ENCODE data around the gene FBLN1. TPM values are rescaled to one million over a fixed set of nuclear protein-coding genes. Genes with fewer than 3 reads are reported as not detected.

FBLN1 gene
- total RNA-seq, 2 donors from 2014 or later = 0.32 to 0.65 TPM

GRCh38 chr22:45469281-45470073 lies 33.2 kb upstream of the FBLN1 start:
- Mint-ChIP-seq H3K4me1 (no peaks in the 10 kb centered on the region), H3K36me3 (ENCODE audit: low read depth) (no peaks in the 10 kb centered on the region), H3K27me3 (peaks cover 4% of the 10 kb centered on the region), H3K9me3 (no peaks in the 10 kb centered on the region), H3K4me3 (no peak overlapping the region), H3K27ac (no peak overlapping the region)
- no peak for ATAC-seq (replicated peaks)

GRCh38 chr22:45470871-45471270 lies 31.8 kb upstream of the FBLN1 start:
- H3K36me3 Mint-ChIP-seq (ENCODE audit: low read depth) = no peaks in the 10 kb centered on the region
- peaks cover 9% of the 10 kb centered on the region for H3K27me3 Mint-ChIP-seq
- H3K4me3 Mint-ChIP-seq = no peak overlapping the region
- no peak for ATAC-seq (replicated peaks)
- H3K9me3 Mint-ChIP-seq = no peaks in the 10 kb centered on the region
- H3K4me1 Mint-ChIP-seq = no peaks in the 10 kb centered on the region
- no peak overlapping the region for H3K27ac Mint-ChIP-seq

DNA sequence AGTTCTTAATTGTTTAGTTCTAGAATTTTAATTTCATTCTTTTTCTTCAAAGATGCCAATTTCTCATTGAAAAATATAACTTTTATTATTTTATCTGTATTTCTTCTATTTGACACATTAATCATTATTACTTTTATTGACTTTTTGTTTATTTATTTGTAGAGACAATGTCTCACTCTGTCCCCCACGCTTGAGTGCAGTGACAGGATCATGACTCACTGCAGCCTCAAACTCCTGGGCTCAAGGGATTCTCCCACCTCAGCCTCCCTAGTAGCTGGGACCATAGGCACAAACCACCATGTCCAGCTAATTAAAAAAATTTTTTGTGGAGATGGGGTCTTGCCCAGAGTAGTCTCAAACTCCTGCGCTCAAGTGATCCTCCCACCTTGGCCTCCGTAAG lies 30.3 kb upstream of the FBLN1 start:
- Mint-ChIP-seq H3K27me3 (peaks cover 13% of the 10 kb centered on the region), H3K9me3 (no peaks in the 10 kb centered on the region), H3K36me3 (ENCODE audit: low read depth) (no peaks in the 10 kb centered on the region), H3K4me3 (no peak overlapping the region), H3K27ac (no peak overlapping the region), H3K4me1 (no peaks in the 10 kb centered on the region)
- ATAC-seq (replicated peaks) = no peak

DNA sequence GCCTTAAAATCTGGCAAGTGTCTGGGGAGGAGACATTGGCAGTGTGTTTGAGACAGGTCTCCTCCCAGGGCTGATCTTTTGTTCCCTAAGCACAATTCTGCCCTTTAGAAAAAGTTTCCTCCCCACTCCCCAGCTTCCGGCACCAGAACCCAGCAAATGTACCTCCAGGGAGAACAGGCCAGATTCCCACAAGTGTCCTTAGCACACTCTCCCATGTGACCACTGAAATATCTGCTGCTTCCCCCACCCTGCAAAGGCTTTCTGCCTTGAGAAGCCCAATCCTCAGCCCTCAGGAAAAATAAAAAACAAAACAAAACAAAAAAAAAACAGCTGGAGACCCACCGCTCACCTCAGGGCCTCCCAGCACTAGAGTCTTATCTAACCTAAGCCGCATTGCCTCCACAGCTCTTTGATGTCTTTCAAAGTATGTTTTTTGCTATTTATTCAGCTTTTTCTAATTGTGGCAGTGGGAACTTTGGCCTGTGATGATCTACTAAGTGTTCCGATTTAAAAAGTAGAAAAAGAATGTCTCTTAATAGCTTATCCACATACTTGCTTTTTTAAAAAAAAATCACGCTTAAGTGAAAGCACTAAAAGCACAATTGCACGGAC lies 29.0 kb upstream of the FBLN1 start:
- Mint-ChIP-seq H3K36me3 (ENCODE audit: low read depth) (no peaks in the 10 kb centered on the region), H3K4me1 (no peaks in the 10 kb centered on the region), H3K27ac (no peak overlapping the region), H3K27me3 (peaks cover 16% of the 10 kb centered on the region), H3K9me3 (no peaks in the 10 kb centered on the region), H3K4me3 (no peak overlapping the region)
- ATAC-seq (replicated peaks) = no peak

GRCh38 chr22:45475063-45475747 lies 27.5 kb upstream of the FBLN1 start:
- no peaks in the 10 kb centered on the region for H3K4me1 Mint-ChIP-seq
- H3K27ac Mint-ChIP-seq = no peak overlapping the region

GRCh38 chr22:45475851-45476514 lies 26.7 kb upstream of the FBLN1 start:
- Mint-ChIP-seq H3K4me1 (no peaks in the 10 kb centered on the region), H3K27me3 (peaks cover 16% of the 10 kb centered on the region), H3K27ac (no peak overlapping the region), H3K36me3 (ENCODE audit: low read depth) (no peaks in the 10 kb centered on the region), H3K9me3 (no peaks in the 10 kb centered on the region), H3K4me3 (no peak overlapping the region)
- no peak for ATAC-seq (replicated peaks)

More at GRCh38 chr22:45475063-45475747, 27.5 kb upstream of the FBLN1 start:
- no peak for ATAC-seq (replicated peaks)
- Mint-ChIP-seq H3K36me3 (ENCODE audit: low read depth) (no peaks in the 10 kb centered on the region), H3K9me3 (no peaks in the 10 kb centered on the region), H3K4me3 (no peak overlapping the region), H3K27me3 (peaks cover 16% of the 10 kb centered on the region)

DNA sequence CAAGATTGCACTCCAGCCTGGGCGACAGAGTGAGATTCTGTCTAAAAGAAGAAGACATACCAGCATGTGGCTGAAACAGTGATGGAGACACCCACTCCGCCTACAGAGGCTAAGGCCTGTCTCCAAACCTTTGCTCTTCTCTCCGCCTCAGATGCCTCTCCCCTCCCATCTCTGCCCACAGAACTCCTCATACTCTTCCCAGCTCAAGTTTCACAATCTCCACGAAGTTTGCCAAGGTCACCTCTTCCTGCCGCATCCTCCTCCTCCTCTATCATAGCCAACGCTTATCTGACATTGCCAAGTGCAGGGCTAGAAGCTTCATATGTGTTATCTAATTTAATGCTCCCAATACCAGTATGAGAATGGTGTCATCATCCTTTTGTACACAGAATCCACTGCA lies 25.9 kb upstream of the FBLN1 start:
- no peaks in the 10 kb centered on the region for H3K4me1 Mint-ChIP-seq
- no peaks in the 10 kb centered on the region for H3K9me3 Mint-ChIP-seq
- no peak overlapping the region for H3K4me3 Mint-ChIP-seq
- H3K27ac Mint-ChIP-seq = no peak overlapping the region
- H3K27me3 Mint-ChIP-seq = peaks cover 16% of the 10 kb centered on the region
- ATAC-seq (replicated peaks) = no peak
- no peaks in the 10 kb centered on the region for H3K36me3 Mint-ChIP-seq (ENCODE audit: low read depth)

DNA sequence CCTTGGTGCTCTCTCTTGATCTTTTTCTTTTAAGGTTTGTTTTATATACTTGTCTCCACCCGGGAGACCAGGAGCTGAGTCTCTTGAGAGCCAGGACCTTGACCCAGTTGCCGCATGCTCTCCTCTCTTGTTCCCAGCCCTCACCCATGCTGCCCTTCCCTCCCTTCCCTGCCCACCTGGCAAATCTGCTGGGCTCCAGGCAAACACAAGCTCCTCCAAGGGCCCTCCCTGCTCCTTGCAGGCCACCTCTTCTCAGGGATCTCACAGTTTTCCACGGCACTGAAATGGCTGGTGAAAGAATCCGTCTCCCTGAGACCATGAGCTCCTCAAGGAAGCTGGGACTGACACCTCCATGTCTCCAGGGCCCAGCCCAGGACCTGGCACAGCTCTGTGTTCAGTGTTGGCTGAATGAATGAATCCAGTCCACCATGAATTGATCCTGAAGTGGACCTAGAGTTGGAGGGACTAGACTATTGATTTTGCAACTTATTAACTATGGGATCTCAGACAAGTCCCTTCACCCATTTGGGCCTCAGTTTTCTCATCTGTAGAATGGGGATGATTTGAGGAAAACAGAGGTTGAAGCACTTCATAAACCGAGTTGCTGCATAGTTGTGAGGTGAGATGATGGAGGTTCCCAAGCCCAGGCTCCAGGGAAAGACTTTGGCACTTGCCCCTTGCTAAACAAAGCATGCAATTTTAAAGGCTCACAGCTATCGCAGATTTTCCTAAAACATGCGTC lies 25.1 kb upstream of the FBLN1 start:
- H3K4me1 Mint-ChIP-seq = no peaks in the 10 kb centered on the region
- ATAC-seq (replicated peaks) = no peak
- no peak overlapping the region for H3K27ac Mint-ChIP-seq
- no peaks in the 10 kb centered on the region for H3K36me3 Mint-ChIP-seq (ENCODE audit: low read depth)
- H3K27me3 Mint-ChIP-seq = peaks cover 19% of the 10 kb centered on the region
- H3K4me3 Mint-ChIP-seq = no peak overlapping the region
- H3K9me3 Mint-ChIP-seq = no peaks in the 10 kb centered on the region

DNA sequence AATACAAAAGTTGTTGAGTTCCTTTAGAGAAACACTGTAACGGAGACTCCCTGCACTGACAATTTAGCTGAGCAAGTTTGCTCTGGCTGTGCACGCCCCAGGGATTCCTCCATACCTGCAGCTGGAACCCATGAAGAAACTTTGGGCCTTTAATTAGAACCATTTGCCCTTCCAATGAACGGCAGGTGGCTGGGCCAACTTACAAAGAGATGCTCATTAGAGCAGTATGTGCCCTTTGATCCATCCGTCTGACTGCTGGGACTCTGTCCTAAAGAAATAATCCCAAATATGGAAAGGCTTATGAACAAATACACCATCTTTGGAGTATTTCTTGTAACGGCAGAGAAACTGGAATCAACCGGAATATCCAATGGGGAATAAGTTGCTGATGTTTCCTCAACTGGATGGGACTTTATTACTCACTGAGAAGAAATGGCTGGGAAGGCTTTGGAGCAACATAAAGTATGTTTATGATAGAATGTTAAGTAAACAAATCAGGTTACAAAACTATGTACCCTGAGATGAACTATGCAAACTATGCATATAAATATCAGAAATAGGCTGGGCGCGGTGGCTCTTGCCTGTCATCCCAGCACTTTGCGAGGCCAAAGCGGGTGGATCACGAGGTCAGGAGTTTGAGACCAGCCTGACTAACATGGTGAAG lies 24.4 kb upstream of the FBLN1 start:
- Mint-ChIP-seq H3K36me3 (ENCODE audit: low read depth) (no peaks in the 10 kb centered on the region), H3K27me3 (peaks cover 20% of the 10 kb centered on the region)

GRCh38 chr22:45480717-45481116 lies 22.0 kb upstream of the FBLN1 start:
- Mint-ChIP-seq H3K36me3 (ENCODE audit: low read depth) (no peaks in the 10 kb centered on the region), H3K27me3 (peaks cover 20% of the 10 kb centered on the region), H3K4me1 (no peaks in the 10 kb centered on the region), H3K9me3 (no peaks in the 10 kb centered on the region), H3K27ac (no peak overlapping the region), H3K4me3 (no peak overlapping the region)
- no peak for ATAC-seq (replicated peaks)

More for the DNA sequence above, 24.4 kb upstream of the FBLN1 start:
- no peak overlapping the region for H3K27ac Mint-ChIP-seq
- no peak for ATAC-seq (replicated peaks)
- no peaks in the 10 kb centered on the region for H3K4me1 Mint-ChIP-seq
- H3K4me3 Mint-ChIP-seq = no peak overlapping the region
- H3K9me3 Mint-ChIP-seq = no peaks in the 10 kb centered on the region

DNA sequence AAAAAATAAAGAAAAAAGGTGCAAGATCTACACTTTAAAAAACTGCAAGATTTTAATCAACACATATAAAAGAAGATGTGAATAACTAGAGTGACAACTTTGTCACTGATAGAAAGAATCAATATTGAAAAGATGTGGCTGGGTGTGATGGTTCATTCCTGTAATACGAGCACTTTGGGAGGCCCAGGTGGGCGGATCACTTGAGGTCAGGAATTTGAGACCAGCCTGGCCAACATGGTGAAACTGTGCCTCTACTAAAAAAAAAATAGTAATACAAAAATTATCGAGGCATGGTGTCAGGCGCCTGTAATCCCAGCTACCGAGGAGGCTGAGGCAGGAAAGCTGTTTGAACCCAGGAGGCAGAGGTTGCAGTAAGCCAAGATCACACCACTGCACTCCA lies 21.0 kb upstream of the FBLN1 start:
- ATAC-seq (replicated peaks) = no peak
- Mint-ChIP-seq H3K27ac (no peak overlapping the region), H3K4me1 (no peaks in the 10 kb centered on the region), H3K9me3 (no peaks in the 10 kb centered on the region), H3K36me3 (ENCODE audit: low read depth) (no peaks in the 10 kb centered on the region), H3K27me3 (peaks cover 22% of the 10 kb centered on the region), H3K4me3 (no peak overlapping the region)

- no peaks in the 10 kb centered on the region for H3K4me1 Mint-ChIP-seq
- no peak for ATAC-seq (replicated peaks)
Observed at GRCh38 chr22:45482169-45482568, 20.5 kb upstream of the FBLN1 start.

DNA sequence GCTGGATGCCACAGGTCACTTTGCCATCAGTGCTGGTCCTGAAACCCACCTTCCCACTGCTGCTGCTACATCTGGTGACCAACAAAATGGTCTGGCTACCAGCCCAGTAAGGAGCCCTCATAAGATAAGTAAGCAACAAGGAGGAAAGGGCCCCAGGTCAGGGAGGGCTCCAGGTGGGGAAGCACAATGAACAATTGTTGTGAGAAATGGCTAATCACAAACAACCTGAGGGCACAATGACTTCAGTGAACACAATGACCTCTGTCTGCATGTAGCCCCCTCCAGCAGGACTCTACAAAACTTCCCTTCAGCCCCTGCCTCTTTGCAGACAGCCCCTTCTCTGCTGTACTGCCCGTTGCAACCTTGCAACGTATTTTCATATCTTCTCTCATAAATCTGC lies 19.4 kb upstream of the FBLN1 start:
- H3K36me3 Mint-ChIP-seq (ENCODE audit: low read depth) = no peaks in the 10 kb centered on the region
- no peak overlapping the region for H3K27ac Mint-ChIP-seq
- peaks cover 21% of the 10 kb centered on the region for H3K27me3 Mint-ChIP-seq
- ATAC-seq (replicated peaks) = no peak
- no peak overlapping the region for H3K4me3 Mint-ChIP-seq
- no peaks in the 10 kb centered on the region for H3K4me1 Mint-ChIP-seq
- no peaks in the 10 kb centered on the region for H3K9me3 Mint-ChIP-seq

More at GRCh38 chr22:45482169-45482568, 20.5 kb upstream of the FBLN1 start:
- no peaks in the 10 kb centered on the region for H3K9me3 Mint-ChIP-seq
- H3K4me3 Mint-ChIP-seq = no peak overlapping the region
- H3K36me3 Mint-ChIP-seq (ENCODE audit: low read depth) = no peaks in the 10 kb centered on the region
- peaks cover 19% of the 10 kb centered on the region for H3K27me3 Mint-ChIP-seq
- no peak overlapping the region for H3K27ac Mint-ChIP-seq

All from activated T-helper 17 cell treated with anti-CD3 and anti-CD28 coated beads, Interleukin-2, amount 50 U/mL, for 72 hours (primary cell).